SK-N-SH (cell line): ENCODE results near the gene GULP1. TPM values are rescaled to one million over a fixed set of nuclear protein-coding genes. Genes with fewer than 3 reads are reported as not detected.
A peak's percentile ranks its signal among the peaks of the same experiment; 100 is the strongest.

Source experiments
- CTCF ChIA-PET: fragments of 300-600, 350-600 bp; formaldehyde crosslinking; extraction: SDS; loops from one replicate; lab custom pipeline; 2021; lab: Yijun Ruan, JAX
- POLR2A ChIA-PET: fragments of 350-600 bp; sonication (Branson Sonifier 250); formaldehyde crosslinking; extraction: SDS; loops from one replicate; lab custom pipeline; 2020; ENCODE audit warnings: antibody characterized with exemption, inconsistent platforms; lab: Yijun Ruan, JAX
- DNase-seq: peaks from one replicate; pipeline ENCODE4 v3.0.0; 2012
- H2AFZ ChIP-seq: fragments of 200-600 bp; sonication (generic); 2 replicates; pipeline ENCODE4 v1.8.1; 2016; ENCODE audit warnings: antibody characterized with exemption, mild to moderate bottlenecking, low read depth
- H3F3A ChIP-seq: fragments of 200-600 bp; sonication (generic); replicated peaks from 2 replicates; pipeline ENCODE3; 2016; ENCODE audit warnings: antibody characterized with exemption, mild to moderate bottlenecking; ENCODE audit not compliant: insufficient read depth
- H3K27ac ChIP-seq, 2 experiments: fragments of 200-500 bp in 1 of 2; fragments of 200-600 bp in 1 of 2; sonication (Bioruptor generic) in 1 of 2; sonication (generic), shearing (Covaris generic) in 1 of 2; 2 replicates each; pipeline versions ENCODE4 v1.5.1 to v1.6.1; 2014 to 2016; ENCODE audit warnings: low read depth in 2 of 2, inconsistent platforms in 1 of 2, low read length in 1 of 2, mild to moderate bottlenecking in 1 of 2, mixed read lengths in 1 of 2
- H3K27me3 ChIP-seq: fragments of 200-600 bp; sonication (generic), shearing (Covaris generic); 2 replicates; pipeline ENCODE4 v1.6.1; 2016; ENCODE audit warnings: mixed run types; ENCODE audit not compliant: insufficient read depth
- H3K36me3 ChIP-seq, 2 experiments: fragments of 200-500 bp in 1 of 2; fragments of 200-600 bp in 1 of 2; sonication (Bioruptor generic) in 1 of 2; sonication (generic) in 1 of 2; replicated peaks in 1 of 2; 2 replicates each; pipeline versions ENCODE3 to v1.5.1; 2014 to 2016; ENCODE audit warnings: low read length in 1 of 2, mild to moderate bottlenecking in 1 of 2; ENCODE audit not compliant: insufficient read depth in 2 of 2, control insufficient read depth in 1 of 2
- H3K4me1 ChIP-seq, 2 experiments: fragments of 200-500 bp in 1 of 2; fragments of 200-600 bp in 1 of 2; sonication (Bioruptor generic) in 1 of 2; sonication (generic), shearing (Covaris generic) in 1 of 2; 2 replicates each; pipeline versions ENCODE4 v1.5.1 to v1.6.1; 2014 to 2016; ENCODE audit warnings: low read depth in 1 of 2, low read length in 1 of 2, mixed run types in 1 of 2; ENCODE audit not compliant: insufficient read depth in 2 of 2, control insufficient read depth in 1 of 2
- H3K4me2 ChIP-seq: fragments of 200-600 bp; sonication (generic), shearing (Covaris generic); 2 replicates; pipeline ENCODE4 v1.6.1; 2017; ENCODE audit warnings: mixed run types
- H3K4me3 ChIP-seq, 2 experiments: fragments of 200-500 bp in 1 of 2; fragments of 200-600 bp in 1 of 2; sonication (Bioruptor generic) in 1 of 2; sonication (generic), shearing (Covaris generic) in 1 of 2; 2 replicates each; pipeline versions ENCODE4 v1.5.1 to v1.8.1; 2014 to 2016; ENCODE audit warnings: low read depth in 2 of 2, inconsistent platforms in 1 of 2, low read length in 1 of 2, mild to moderate bottlenecking in 1 of 2, mixed read lengths in 1 of 2, moderate library complexity in 1 of 2
- H3K79me2 ChIP-seq: fragments of 200-600 bp; sonication (generic); 2 replicates; pipeline ENCODE4 v1.8.1; 2017; ENCODE audit warnings: mild to moderate bottlenecking; ENCODE audit not compliant: insufficient read depth
- H3K9ac ChIP-seq: fragments of 200-600 bp; sonication (generic); 2 replicates; pipeline ENCODE4 v1.6.1; 2017; ENCODE audit warnings: mixed run types
- H3K9me2 ChIP-seq: fragments of 200-600 bp; sonication (generic); 2 replicates; pipeline ENCODE4 v1.6.1; 2017; ENCODE audit warnings: mixed run types
- H3K9me3 ChIP-seq: fragments of 200-600 bp; sonication (generic); 2 replicates; pipeline ENCODE4 v1.6.1; 2017; ENCODE audit warnings: mixed run types, mild to moderate bottlenecking, moderate library complexity
- H4K20me1 ChIP-seq: fragments of 200-600 bp; sonication (generic); 2 replicates; pipeline ENCODE4 v1.6.1; 2017; ENCODE audit warnings: mild to moderate bottlenecking, mixed run types; ENCODE audit not compliant: insufficient read depth
- CHD2 ChIP-seq: fragments of 150-350 bp; IDR thresholded peaks from 2 replicates; pipeline ENCODE4 v1.6.1; 2018; ENCODE audit warnings: low read length; ENCODE audit not compliant: partially characterized antibody
- EP300 ChIP-seq, 2 experiments: IDR thresholded peaks; 2 replicates each; pipeline versions ENCODE4 v1.4.0 to v1.6.1; 2012; ENCODE audit warnings: borderline replicate concordance in 1 of 2, low read depth in 1 of 2, low read length in 1 of 2
- FOSL2 ChIP-seq: IDR thresholded peaks from 2 replicates; pipeline ENCODE4 v1.4.0; 2012; ENCODE audit warnings: low read depth, mild to moderate bottlenecking, moderate library complexity, borderline replicate concordance
- GABPA ChIP-seq: IDR thresholded peaks from 2 replicates; pipeline ENCODE4 v1.4.0; 2012; ENCODE audit warnings: low read depth, mild to moderate bottlenecking
- IRF3 ChIP-seq: fragments of 150-350 bp; IDR thresholded peaks from 2 replicates; pipeline ENCODE4 v1.6.1; 2016; ENCODE audit warnings: mild to moderate bottlenecking, low read depth, low read length
- JUND ChIP-seq: IDR thresholded peaks from 2 replicates; pipeline ENCODE4 v1.4.0; 2012
- NRF1 ChIP-seq: IDR thresholded peaks from 2 replicates; pipeline ENCODE4 v1.6.1; 2012; ENCODE audit warnings: low read depth, mild to moderate bottlenecking, low read length
- PBX3 ChIP-seq: IDR thresholded peaks from 2 replicates; pipeline ENCODE4; 2012
- SMC3 ChIP-seq: IDR thresholded peaks from 2 replicates; pipeline ENCODE4 v1.6.1; 2012; ENCODE audit warnings: low read depth, low read length, improper control_type of control experiment
- TAF1 ChIP-seq: IDR thresholded peaks from 2 replicates; pipeline ENCODE4 v1.6.1; 2012; ENCODE audit warnings: low read depth, mild to moderate bottlenecking, low read length, moderate library complexity, borderline replicate concordance
- TCF12 ChIP-seq: IDR thresholded peaks from 2 replicates; pipeline ENCODE4 v1.4.0; 2012
- TEAD4 ChIP-seq: IDR thresholded peaks from 2 replicates; pipeline ENCODE4 v1.4.0; 2012; ENCODE audit warnings: mild to moderate bottlenecking, borderline replicate concordance; ENCODE audit not compliant: insufficient read depth
- USF2 ChIP-seq: fragments of 150-350 bp; IDR thresholded peaks from 2 replicates; pipeline ENCODE4 v1.6.1; 2017; ENCODE audit warnings: antibody characterized with exemption, low read length, low read depth, borderline replicate concordance
- WGBS: methylation state at CpG from one replicate; pipeline ENCODE4 v1.1.6; 2017; ENCODE audit warnings: low lambda C conversion rate; 5-methylcytosine and 5-hydroxymethylcytosine counted together
- polyA plus RNA-seq, 3 experiments: library from polyadenylated mRNA; depleted of rRNA; stranded (reverse); fragments of >200 nt; gene quantifications; 2 replicates each; pipeline ENCODE4 v1.2.3, GENCODE V29; 2012

Gene GULP1
- polyA plus RNA-seq, 1 of the 3 experiments (the other 2 are of a cell fraction) = 33.8 TPM

- TF ChIP-seq IRF3 = no peak
- no peak for TF ChIP-seq TAF1
- no peak for TF ChIP-seq GABPA
- TF ChIP-seq SMC3 = no peak
- TF ChIP-seq CHD2 = no peak
- TF ChIP-seq EP300 (IDR thresholded peaks at IDR 0.05; ENCODE audit: borderline replicate concordance in 1 of 2, low read depth in 1 of 2, low read length in 1 of 2) = no peak
- no peak for TF ChIP-seq USF2
- TF ChIP-seq TEAD4 = no peak
- no peak overlapping the region for H3K4me2 ChIP-seq
- no peak for DNase-seq
- ChIA-PET CTCF (no interaction called here), POLR2A (no interaction called here)
- no peak overlapping the region for H2AFZ ChIP-seq
- no peaks in the 10 kb centered on the region for H3K27me3 ChIP-seq
- H4K20me1 ChIP-seq = no peaks in the 10 kb centered on the region
- H3K4me3 ChIP-seq = no peak overlapping the region
- 97% methylated on average over 6 of the region's 6 CpGs for WGBS
- no peak overlapping the region for H3K27ac ChIP-seq
- H3K9me3 ChIP-seq = 0 out of 2 replicates have a peak, but pooled peaks cover 8% of the 10 kb centered on the region
- peaks cover 0 to 11% of the 10 kb centered on the region in 2 experiments for H3K36me3 ChIP-seq
- no peaks in the 10 kb centered on the region for H3K9me2 ChIP-seq
- H3K4me1 ChIP-seq = peaks cover 13 to 21% of the 10 kb centered on the region in 2 experiments; a peak in 3 of 4 replicates
- H3K9ac ChIP-seq = no peak overlapping the region
- H3F3A ChIP-seq = peaks cover 14% of the 10 kb centered on the region
- H3K79me2 ChIP-seq = peaks cover 12% of the 10 kb centered on the region
These were observed 120.5 kb downstream of the GULP1 start for GRCh38 chr2:188412190-188412589.

GRCh38 chr2:188414411-188414810, 122.7 kb downstream of the GULP1 start:
- Histone ChIP-seq H3K9me3 (peaks cover 2% of the 10 kb centered on the region; the same call in 1 of the 2 replicates), H3K9me2 (no peaks in the 10 kb centered on the region), H3K36me3 (peaks cover 0 to 14% of the 10 kb centered on the region in 2 experiments), H3K4me1 (peaks cover 13 to 22% of the 10 kb centered on the region in 2 experiments; a peak in 3 of 4 replicates), H3K27me3 (no peaks in the 10 kb centered on the region), H3K9ac (no peak overlapping the region), H2AFZ (no peak overlapping the region), H3K27ac (peak overlapping the region in 1 of 2 experiments; percentile 95; a peak in 2 of 4 replicates), H4K20me1 (no peaks in the 10 kb centered on the region), H3K4me2 (no peak overlapping the region), H3K79me2 (peaks cover 22% of the 10 kb centered on the region), H3F3A (peaks cover 9% of the 10 kb centered on the region), H3K4me3 (no peak overlapping the region)
- CTCF ChIA-PET = interaction anchor here (0.8 to 1.5 kb wide), 2 partner anchors 9 to 123 kb away, joined by 3 to 4 read pairs; partner anchors contain the start of gene GULP1
- 58% methylated on average over 2 of the region's 2 CpGs for WGBS
- no peak for DNase-seq
- POLR2A ChIA-PET = no interaction called here
- TF ChIP-seq PBX3 = peak; percentile 14; the same call in 1 of the 2 replicates
- 0 out of 2 replicates have a peak, but pooled peaks have one; percentile 6 for TF ChIP-seq TCF12
- TF ChIP-seq NRF1 = no peak
- TF ChIP-seq JUND = no peak
- TF ChIP-seq FOSL2 = no peak
